BLaER1 (cell line): Measurements from ENCODE around the gene TMEM217.

Source experiments
- H3K27ac ChIP-seq: shearing (Covaris generic); formaldehyde crosslinking; 2 replicates; pipeline ENCODE4 v1.8.1; 2022
- H3K27me3 ChIP-seq: shearing (Covaris generic); formaldehyde crosslinking; 2 replicates; pipeline ENCODE4 v1.8.1; 2022
- H3K36me3 ChIP-seq: shearing (Covaris generic); formaldehyde crosslinking; 2 replicates; pipeline ENCODE4 v1.8.1; 2022
- H3K4me1 ChIP-seq: shearing (Covaris generic); formaldehyde crosslinking; 2 replicates; pipeline ENCODE4 v1.8.1; 2022
- H3K4me2 ChIP-seq: shearing (Covaris generic); formaldehyde crosslinking; 2 replicates; pipeline ENCODE4 v1.8.1; 2022
- H3K4me3 ChIP-seq: shearing (Covaris generic); formaldehyde crosslinking; 2 replicates; pipeline ENCODE4 v1.8.1; 2022
- H3K9ac ChIP-seq: shearing (Covaris generic); formaldehyde crosslinking; 2 replicates; pipeline ENCODE4 v1.8.1; 2022
- H3K9me3 ChIP-seq: shearing (Covaris generic); formaldehyde crosslinking; 2 replicates; pipeline ENCODE4 v1.8.1; 2022
- H4K20me1 ChIP-seq: shearing (Covaris generic); formaldehyde crosslinking; 2 replicates; pipeline ENCODE4 v1.8.1; 2022
- Cebpa-rat ChIP-seq: shearing (Covaris generic); IDR thresholded peaks from 2 replicates; pipeline ENCODE4 v1.8.1; 2022

Gene TMEM217

DNA sequence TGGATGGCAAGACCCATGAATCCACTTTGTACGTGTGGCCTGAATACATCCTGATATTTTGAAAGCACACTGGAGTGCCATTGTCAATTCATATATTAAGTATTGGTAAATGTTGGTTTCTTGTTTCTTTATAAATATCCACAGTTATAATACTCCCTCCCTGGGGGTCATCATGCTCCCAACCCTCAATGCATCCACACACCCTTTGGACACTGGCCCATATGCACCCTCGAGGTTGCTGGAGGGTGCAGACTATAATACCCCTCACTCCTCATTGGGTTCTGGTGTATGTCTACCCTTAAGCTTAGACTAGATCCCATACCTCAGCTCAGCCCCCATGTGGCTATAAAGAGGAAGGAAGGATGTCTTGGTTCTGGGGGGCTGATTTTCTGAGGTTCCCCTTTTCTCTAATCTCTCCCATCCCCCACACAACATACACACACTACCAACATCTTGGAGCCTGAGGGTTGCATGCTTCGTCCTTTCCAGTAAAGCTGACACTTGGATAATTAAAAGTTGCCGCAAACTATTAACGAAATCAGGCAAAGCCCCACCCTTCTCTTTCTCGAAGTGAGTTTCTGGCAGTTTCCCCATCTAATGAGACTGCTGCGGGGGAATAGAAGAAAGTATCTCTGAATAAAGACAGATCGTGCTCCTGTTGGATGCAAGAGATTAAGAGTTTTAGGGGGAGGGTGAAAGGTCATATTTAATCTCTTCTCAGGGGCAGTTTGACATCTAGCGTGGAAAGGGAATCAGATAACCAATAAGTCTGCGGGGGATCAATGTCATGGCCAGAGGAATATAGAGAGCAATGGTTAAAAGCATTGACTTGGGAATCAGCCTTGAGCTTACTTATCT is 80.6 kb downstream of the TMEM217 start:
- H3K27ac ChIP-seq = 0 out of 2 replicates have a peak overlapping the region, but pooled peaks have one; percentile 0
- peak overlapping the region; percentile 13; the same call in 1 of the 2 replicates for H3K9ac ChIP-seq
- H3K36me3 ChIP-seq = peaks cover 27% of the 10 kb centered on the region
- H3K27me3 ChIP-seq = no peaks in the 10 kb centered on the region
- no peaks in the 10 kb centered on the region for H3K9me3 ChIP-seq
- H4K20me1 ChIP-seq = 0 out of 2 replicates have a peak, but pooled peaks cover 6% of the 10 kb centered on the region
- TF ChIP-seq Cebpa-rat = no peak
- peak overlapping the region; percentile 76 for H3K4me2 ChIP-seq
- peaks cover 63% of the 10 kb centered on the region for H3K4me1 ChIP-seq
- no peak overlapping the region for H3K4me3 ChIP-seq

- Histone ChIP-seq H3K4me1 (peaks cover 63% of the 10 kb centered on the region), H3K4me2 (peak overlapping the region; percentile 76), H3K9ac (no peak overlapping the region), H3K27ac (no peak overlapping the region), H3K9me3 (no peaks in the 10 kb centered on the region), H4K20me1 (0 out of 2 replicates have a peak, but pooled peaks cover 6% of the 10 kb centered on the region), H3K27me3 (peaks cover 5% of the 10 kb centered on the region; the same call in 1 of the 2 replicates), H3K36me3 (peaks cover 27% of the 10 kb centered on the region), H3K4me3 (no peak overlapping the region)
- TF ChIP-seq Cebpa-rat = no peak
Measured at GRCh38 chr6:37176268-37177076, 81.5 kb downstream of the TMEM217 start.

DNA sequence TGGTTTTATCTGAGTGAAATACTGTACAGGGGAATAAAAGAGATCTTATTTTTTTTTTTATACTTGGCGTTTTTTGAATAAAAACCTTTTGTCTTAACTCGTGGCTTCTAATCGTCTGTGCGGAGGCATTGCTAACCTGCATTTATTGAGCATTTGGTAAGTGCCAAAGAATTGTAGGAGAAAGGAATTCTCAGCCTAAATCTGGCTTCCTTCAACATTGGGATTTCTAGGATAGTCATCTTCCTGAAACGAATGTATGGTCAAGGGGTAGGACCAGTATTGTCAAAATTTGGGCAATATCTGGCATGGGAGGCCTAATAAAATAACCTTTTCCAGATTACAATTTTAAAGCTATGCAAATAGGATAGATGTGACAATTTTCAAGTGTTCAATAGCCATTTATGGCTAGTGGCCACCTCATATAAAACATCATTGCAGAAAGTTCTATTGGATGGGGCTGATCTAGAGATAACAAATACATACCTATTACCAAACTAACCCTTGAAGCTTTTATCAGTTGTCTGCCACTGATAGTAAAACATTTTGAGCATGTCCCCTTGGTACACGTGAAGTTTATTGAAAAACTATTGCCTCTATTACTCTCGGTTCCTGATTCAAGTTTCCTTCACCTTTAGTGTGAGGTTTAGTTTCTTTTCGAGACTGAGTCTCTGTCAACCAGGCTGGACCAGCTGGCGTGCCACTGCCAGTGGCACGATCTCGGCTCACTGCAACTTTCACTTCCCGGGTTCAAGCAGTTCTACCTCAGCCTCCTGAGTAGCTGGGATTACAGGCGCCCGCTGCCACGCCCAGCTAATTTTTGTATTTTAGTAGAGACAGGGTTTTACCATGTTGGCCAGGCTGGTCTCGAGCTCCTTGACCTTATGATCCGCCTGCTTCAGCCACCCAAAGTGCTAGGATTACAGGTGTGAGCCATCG is 82.3 kb downstream of the TMEM217 start:
- Histone ChIP-seq H3K9ac (no peak overlapping the region), H3K27me3 (peaks cover 14% of the 10 kb centered on the region), H3K4me3 (no peak overlapping the region), H3K27ac (no peak overlapping the region), H3K4me1 (peaks cover 69% of the 10 kb centered on the region), H3K4me2 (peak overlapping the region; percentile 76), H4K20me1 (0 out of 2 replicates have a peak, but pooled peaks cover 6% of the 10 kb centered on the region), H3K9me3 (no peaks in the 10 kb centered on the region), H3K36me3 (peaks cover 27% of the 10 kb centered on the region)
- no peak for TF ChIP-seq Cebpa-rat

- 0 out of 2 replicates have a peak, but pooled peaks cover 6% of the 10 kb centered on the region for H4K20me1 ChIP-seq
- H3K4me1 ChIP-seq = peaks cover 69% of the 10 kb centered on the region
- H3K27me3 ChIP-seq = peaks cover 18% of the 10 kb centered on the region
- H3K4me2 ChIP-seq = no peak overlapping the region
- H3K4me3 ChIP-seq = no peak overlapping the region
- H3K9ac ChIP-seq = no peak overlapping the region
- no peaks in the 10 kb centered on the region for H3K9me3 ChIP-seq
- peaks cover 27% of the 10 kb centered on the region for H3K36me3 ChIP-seq
- no peak overlapping the region for H3K27ac ChIP-seq
- no peak for TF ChIP-seq Cebpa-rat
Measured at GRCh38 chr6:37174515-37175331, 83.2 kb downstream of the TMEM217 start.

- Histone ChIP-seq H3K4me3 (no peak overlapping the region), H3K9ac (no peak overlapping the region), H3K36me3 (peaks cover 27% of the 10 kb centered on the region), H3K9me3 (no peaks in the 10 kb centered on the region), H3K27ac (no peak overlapping the region), H3K4me1 (peaks cover 69% of the 10 kb centered on the region), H3K4me2 (no peak overlapping the region), H3K27me3 (peaks cover 18% of the 10 kb centered on the region), H4K20me1 (0 out of 2 replicates have a peak, but pooled peaks cover 6% of the 10 kb centered on the region)
- TF ChIP-seq Cebpa-rat = no peak
Measured at GRCh38 chr6:37174196-37174514, 83.8 kb downstream of the TMEM217 start.

DNA sequence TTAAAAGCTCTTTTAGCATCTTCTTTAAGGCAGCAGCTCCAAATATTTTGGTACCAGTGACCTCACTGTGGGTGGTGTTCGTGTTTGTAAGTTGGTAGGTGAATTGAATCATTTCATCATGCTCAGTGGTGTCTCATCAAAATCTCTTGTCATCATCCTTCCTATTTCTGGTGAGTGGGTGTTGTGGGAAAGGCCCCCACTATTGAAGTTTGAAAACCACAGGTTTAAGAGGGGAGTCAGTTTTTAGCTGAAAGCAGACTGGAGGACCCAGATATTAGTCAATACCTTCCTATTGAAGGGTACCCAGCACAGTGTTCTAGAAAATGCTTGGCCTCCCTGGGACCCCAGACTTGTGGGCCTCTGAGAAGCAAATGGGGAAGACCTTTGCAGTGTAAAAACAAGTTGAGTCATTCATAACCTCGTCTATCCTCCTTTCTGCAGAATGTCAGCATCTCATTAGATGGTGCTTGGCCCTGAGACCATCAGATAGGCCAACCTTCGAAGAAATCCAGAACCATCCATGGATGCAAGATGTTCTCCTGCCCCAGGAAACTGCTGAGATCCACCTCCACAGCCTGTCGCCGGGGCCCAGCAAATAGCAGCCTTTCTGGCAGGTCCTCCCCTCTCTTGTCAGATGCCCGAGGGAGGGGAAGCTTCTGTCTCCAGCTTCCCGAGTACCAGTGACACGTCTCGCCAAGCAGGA is 84.3 kb downstream of the TMEM217 start:
- H3K4me3 ChIP-seq = no peak overlapping the region
- H3K27ac ChIP-seq = no peak overlapping the region
- TF ChIP-seq Cebpa-rat = no peak

DNA sequence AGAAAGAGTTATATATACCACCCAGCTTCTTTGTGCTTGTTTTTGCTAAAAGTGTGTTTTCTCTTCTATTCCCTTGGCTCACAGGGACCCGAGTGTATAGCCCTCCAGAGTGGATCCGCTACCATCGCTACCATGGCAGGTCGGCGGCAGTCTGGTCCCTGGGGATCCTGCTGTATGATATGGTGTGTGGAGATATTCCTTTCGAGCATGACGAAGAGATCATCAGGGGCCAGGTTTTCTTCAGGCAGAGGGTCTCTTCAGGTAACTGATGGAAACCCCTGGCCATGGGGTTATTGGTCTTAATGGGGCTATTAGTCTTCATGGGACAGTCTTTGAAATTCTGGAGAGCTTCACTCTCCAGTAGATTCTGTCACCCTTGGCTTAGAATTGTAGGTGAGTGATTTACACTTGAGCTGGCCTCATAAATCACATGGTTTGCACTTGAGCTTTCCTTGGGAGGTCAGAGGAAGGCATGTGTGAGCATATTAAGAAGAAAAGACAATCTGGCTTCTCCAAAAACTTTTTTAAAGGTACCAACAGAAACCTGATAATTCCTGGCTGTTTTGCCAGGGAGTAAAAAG is 84.9 kb downstream of the TMEM217 start:
- 0 out of 2 replicates have a peak, but pooled peaks cover 6% of the 10 kb centered on the region for H4K20me1 ChIP-seq
- no peak overlapping the region for H3K27ac ChIP-seq
- peak overlapping the region; percentile 80; the same call in 1 of the 2 replicates for H3K4me3 ChIP-seq
- TF ChIP-seq Cebpa-rat = no peak
- H3K36me3 ChIP-seq = peaks cover 27% of the 10 kb centered on the region
- H3K9ac ChIP-seq = 0 out of 2 replicates have a peak overlapping the region, but pooled peaks have one; percentile 15
- H3K9me3 ChIP-seq = no peaks in the 10 kb centered on the region
- H3K4me1 ChIP-seq = peaks cover 78% of the 10 kb centered on the region
- peaks cover 18% of the 10 kb centered on the region for H3K27me3 ChIP-seq
- peak overlapping the region; percentile 100 for H3K4me2 ChIP-seq

More for the DNA sequence above, 84.3 kb downstream of the TMEM217 start:
- peaks cover 74% of the 10 kb centered on the region for H3K4me1 ChIP-seq
- H3K9ac ChIP-seq = no peak overlapping the region
- H3K9me3 ChIP-seq = no peaks in the 10 kb centered on the region
- H3K36me3 ChIP-seq = peaks cover 27% of the 10 kb centered on the region
- 0 out of 2 replicates have a peak, but pooled peaks cover 6% of the 10 kb centered on the region for H4K20me1 ChIP-seq
- H3K27me3 ChIP-seq = peaks cover 18% of the 10 kb centered on the region
- peak overlapping the region; percentile 100 for H3K4me2 ChIP-seq
